GM12878 (cell line): ENCODE measurements around the gene FCRL6.

Experiments used
- HDGF ChIP-seq: fragments of 450-650 bp; IDR thresholded peaks from 2 replicates; pipeline ENCODE4 v1.6.1; 2016; ENCODE audit warnings: antibody characterized with exemption
- JUND ChIP-seq: IDR thresholded peaks from 2 replicates; pipeline ENCODE4 v1.6.1; 2012; ENCODE audit warnings: low read depth, mild to moderate bottlenecking, low read length, improper control_type of control experiment, moderate library complexity
- NBN ChIP-seq: fragments of 450-650 bp; IDR thresholded peaks from 2 replicates; pipeline ENCODE4 v1.6.1; 2016
- POLR2A ChIP-seq: IDR thresholded peaks from 2 replicates; pipeline ENCODE4 v1.6.1; 2011; ENCODE audit warnings: low read depth, mild to moderate bottlenecking, low read length
- SIN3A ChIP-seq: IDR thresholded peaks from 2 replicates; pipeline ENCODE4 v1.6.1; 2012; ENCODE audit warnings: low read depth, low read length, improper control_type of control experiment
- TF ChIP-seq, protein P1 (sequence below), 3 experiments: IDR thresholded peaks in 2 of 3; conservative IDR thresholded peaks in 1 of 3; 2 replicates each; pipeline ENCODE4 v1.5.1; 2011; ENCODE audit warnings: low read depth in 3 of 3, low read length in 3 of 3, mild to moderate bottlenecking in 3 of 3, control low read depth in 2 of 3, moderate library complexity in 2 of 3, inconsistent platforms in 1 of 3, mixed read lengths in 1 of 3; ENCODE audit not compliant: control insufficient read depth in 2 of 3, insufficient read depth in 1 of 3; ENCODE audit errors: extremely low read depth in 1 of 3
- TF ChIP-seq, protein P2 (sequence below): IDR thresholded peaks from 2 replicates; pipeline ENCODE4 v1.6.1; 2011; ENCODE audit warnings: low read depth, low read length, improper control_type of control experiment, borderline replicate concordance
- TF ChIP-seq, protein P3 (sequence below): fragments of 150-350 bp; IDR thresholded peaks from 2 replicates; pipeline ENCODE4 v1.6.1; 2016; ENCODE audit warnings: low read depth, low read length
- TF ChIP-seq, protein P4 (sequence below): fragments of 450-650 bp; IDR thresholded peaks from 2 replicates; pipeline ENCODE4 v1.6.1; 2018; ENCODE audit warnings: borderline replicate concordance, mild to moderate bottlenecking; ENCODE audit not compliant: partially characterized antibody

- TF ChIP-seq, protein P1, sequence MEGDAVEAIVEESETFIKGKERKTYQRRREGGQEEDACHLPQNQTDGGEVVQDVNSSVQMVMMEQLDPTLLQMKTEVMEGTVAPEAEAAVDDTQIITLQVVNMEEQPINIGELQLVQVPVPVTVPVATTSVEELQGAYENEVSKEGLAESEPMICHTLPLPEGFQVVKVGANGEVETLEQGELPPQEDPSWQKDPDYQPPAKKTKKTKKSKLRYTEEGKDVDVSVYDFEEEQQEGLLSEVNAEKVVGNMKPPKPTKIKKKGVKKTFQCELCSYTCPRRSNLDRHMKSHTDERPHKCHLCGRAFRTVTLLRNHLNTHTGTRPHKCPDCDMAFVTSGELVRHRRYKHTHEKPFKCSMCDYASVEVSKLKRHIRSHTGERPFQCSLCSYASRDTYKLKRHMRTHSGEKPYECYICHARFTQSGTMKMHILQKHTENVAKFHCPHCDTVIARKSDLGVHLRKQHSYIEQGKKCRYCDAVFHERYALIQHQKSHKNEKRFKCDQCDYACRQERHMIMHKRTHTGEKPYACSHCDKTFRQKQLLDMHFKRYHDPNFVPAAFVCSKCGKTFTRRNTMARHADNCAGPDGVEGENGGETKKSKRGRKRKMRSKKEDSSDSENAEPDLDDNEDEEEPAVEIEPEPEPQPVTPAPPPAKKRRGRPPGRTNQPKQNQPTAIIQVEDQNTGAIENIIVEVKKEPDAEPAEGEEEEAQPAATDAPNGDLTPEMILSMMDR (IDR thresholded peaks at IDR 0.05 in 2 of 3, conservative IDR thresholded peaks at IDR 0.05 in 1 of 3; ENCODE audit: control insufficient read depth in 2 of 3, extremely low read depth in 1 of 3, insufficient read depth in 1 of 3, low read depth in 3 of 3, low read length in 3 of 3), result no peak
- TF ChIP-seq NBN (no peak), HDGF (no peak), SIN3A (no peak), POLR2A (no peak), JUND (no peak)
- TF ChIP-seq, protein P2, sequence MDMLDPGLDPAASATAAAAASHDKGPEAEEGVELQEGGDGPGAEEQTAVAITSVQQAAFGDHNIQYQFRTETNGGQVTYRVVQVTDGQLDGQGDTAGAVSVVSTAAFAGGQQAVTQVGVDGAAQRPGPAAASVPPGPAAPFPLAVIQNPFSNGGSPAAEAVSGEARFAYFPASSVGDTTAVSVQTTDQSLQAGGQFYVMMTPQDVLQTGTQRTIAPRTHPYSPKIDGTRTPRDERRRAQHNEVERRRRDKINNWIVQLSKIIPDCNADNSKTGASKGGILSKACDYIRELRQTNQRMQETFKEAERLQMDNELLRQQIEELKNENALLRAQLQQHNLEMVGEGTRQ, result no peak
- TF ChIP-seq, protein P3, sequence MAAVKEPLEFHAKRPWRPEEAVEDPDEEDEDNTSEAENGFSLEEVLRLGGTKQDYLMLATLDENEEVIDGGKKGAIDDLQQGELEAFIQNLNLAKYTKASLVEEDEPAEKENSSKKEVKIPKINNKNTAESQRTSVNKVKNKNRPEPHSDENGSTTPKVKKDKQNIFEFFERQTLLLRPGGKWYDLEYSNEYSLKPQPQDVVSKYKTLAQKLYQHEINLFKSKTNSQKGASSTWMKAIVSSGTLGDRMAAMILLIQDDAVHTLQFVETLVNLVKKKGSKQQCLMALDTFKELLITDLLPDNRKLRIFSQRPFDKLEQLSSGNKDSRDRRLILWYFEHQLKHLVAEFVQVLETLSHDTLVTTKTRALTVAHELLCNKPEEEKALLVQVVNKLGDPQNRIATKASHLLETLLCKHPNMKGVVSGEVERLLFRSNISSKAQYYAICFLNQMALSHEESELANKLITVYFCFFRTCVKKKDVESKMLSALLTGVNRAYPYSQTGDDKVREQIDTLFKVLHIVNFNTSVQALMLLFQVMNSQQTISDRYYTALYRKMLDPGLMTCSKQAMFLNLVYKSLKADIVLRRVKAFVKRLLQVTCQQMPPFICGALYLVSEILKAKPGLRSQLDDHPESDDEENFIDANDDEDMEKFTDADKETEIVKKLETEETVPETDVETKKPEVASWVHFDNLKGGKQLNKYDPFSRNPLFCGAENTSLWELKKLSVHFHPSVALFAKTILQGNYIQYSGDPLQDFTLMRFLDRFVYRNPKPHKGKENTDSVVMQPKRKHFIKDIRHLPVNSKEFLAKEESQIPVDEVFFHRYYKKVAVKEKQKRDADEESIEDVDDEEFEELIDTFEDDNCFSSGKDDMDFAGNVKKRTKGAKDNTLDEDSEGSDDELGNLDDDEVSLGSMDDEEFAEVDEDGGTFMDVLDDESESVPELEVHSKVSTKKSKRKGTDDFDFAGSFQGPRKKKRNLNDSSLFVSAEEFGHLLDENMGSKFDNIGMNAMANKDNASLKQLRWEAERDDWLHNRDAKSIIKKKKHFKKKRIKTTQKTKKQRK, result no peak
- TF ChIP-seq, protein P4, sequence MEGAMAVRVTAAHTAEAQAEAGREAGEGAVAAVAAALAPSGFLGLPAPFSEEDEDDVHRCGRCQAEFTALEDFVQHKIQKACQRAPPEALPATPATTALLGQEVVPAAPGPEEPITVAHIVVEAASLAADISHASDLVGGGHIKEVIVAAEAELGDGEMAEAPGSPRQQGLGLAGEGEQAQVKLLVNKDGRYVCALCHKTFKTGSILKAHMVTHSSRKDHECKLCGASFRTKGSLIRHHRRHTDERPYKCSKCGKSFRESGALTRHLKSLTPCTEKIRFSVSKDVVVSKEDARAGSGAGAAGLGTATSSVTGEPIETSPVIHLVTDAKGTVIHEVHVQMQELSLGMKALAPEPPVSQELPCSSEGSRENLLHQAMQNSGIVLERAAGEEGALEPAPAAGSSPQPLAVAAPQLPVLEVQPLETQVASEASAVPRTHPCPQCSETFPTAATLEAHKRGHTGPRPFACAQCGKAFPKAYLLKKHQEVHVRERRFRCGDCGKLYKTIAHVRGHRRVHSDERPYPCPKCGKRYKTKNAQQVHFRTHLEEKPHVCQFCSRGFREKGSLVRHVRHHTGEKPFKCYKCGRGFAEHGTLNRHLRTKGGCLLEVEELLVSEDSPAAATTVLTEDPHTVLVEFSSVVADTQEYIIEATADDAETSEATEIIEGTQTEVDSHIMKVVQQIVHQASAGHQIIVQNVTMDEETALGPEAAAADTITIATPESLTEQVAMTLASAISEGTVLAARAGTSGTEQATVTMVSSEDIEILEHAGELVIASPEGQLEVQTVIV, result no peak
These were observed 13.8 kb downstream of the FCRL6 start for GRCh38 chr1:159815926-159816325.
